K562 (cell line): ENCODE measurements around the gene SAMM50. TPM values are rescaled to one million over a fixed set of nuclear protein-coding genes. Genes with fewer than 3 reads are reported as not detected.
A peak's percentile ranks its signal among the peaks of the same experiment; 100 is the strongest.

Experiments
- BCL6 ChIP-seq: fragments of 250-450 bp; sonication (Bioruptor Pico); IDR thresholded peaks from 2 replicates; pipeline ENCODE4 v1.4.0; 2020
- CBX2 ChIP-seq: fragments of 200-600 bp; sonication (generic); IDR thresholded peaks from one replicate; pipeline ENCODE4 v1.6.1; 2012; ENCODE audit warnings: mild to moderate bottlenecking, low read length, inconsistent platforms; ENCODE audit not compliant: insufficient read depth, poor library complexity, severe bottlenecking
- ETV5 ChIP-seq: sonication (generic); formaldehyde crosslinking; IDR thresholded peaks from 2 replicates; pipeline ENCODE4 v1.4.0; 2020; ENCODE audit warnings: low read depth, mild to moderate bottlenecking, missing genetic modification reagents
- JUN ChIP-seq, 2 experiments: sonication (generic) in 1 of 2; formaldehyde crosslinking in 1 of 2; IDR thresholded peaks; 2 replicates each; pipeline versions ENCODE4 v1.6.1 to v1.8.0; 2012 to 2022; ENCODE audit warnings: borderline replicate concordance in 2 of 2, mild to moderate bottlenecking in 2 of 2, improper control_type of control experiment in 1 of 2, low read depth in 1 of 2, low read length in 1 of 2, missing genetic modification reagents in 1 of 2
- MYC ChIP-seq, 2 experiments: fragments of 250-450 bp in 1 of 2; sonication (Bioruptor Pico) in 1 of 2; IDR thresholded peaks; 2 replicates each; pipeline versions ENCODE4 v1.5.1 to v1.6.1; 2012 to 2021; ENCODE audit warnings: low read depth in 2 of 2, borderline replicate concordance in 1 of 2, improper control_type of control experiment in 1 of 2, low read length in 1 of 2, mild to moderate bottlenecking in 1 of 2, moderate library complexity in 1 of 2
- NCOA6 ChIP-seq: fragments of 450-650 bp; IDR thresholded peaks from 2 replicates; pipeline ENCODE4 v1.6.1; 2017; ENCODE audit warnings: mild to moderate bottlenecking
- NR2C2 ChIP-seq, 2 experiments: fragments of 200-800 bp in 1 of 2; sonication (Bioruptor generic) in 1 of 2; sonication (generic) in 1 of 2; formaldehyde crosslinking in 1 of 2; IDR thresholded peaks; 2 replicates each; pipeline versions ENCODE4 v1.6.1 to v1.8.0; 2016 to 2022; ENCODE audit warnings: mild to moderate bottlenecking in 1 of 2, missing compliant biosample characterization in 1 of 2, missing genetic modification characterization in 1 of 2, missing genetic modification reagents in 1 of 2
- SAP30 ChIP-seq: fragments of 200-600 bp; sonication (generic); IDR thresholded peaks from 2 replicates; pipeline ENCODE4 v1.6.1; 2012; ENCODE audit warnings: borderline replicate concordance, low read depth, mild to moderate bottlenecking, moderate library complexity, low read length, control low read depth, inconsistent platforms; ENCODE audit not compliant: insufficient read depth, poor library complexity, severe bottlenecking
- TAL1 ChIP-seq: fragments of 450-650 bp; IDR thresholded peaks from 2 replicates; pipeline ENCODE4 v1.6.1; 2016; ENCODE audit warnings: mild to moderate bottlenecking
- polyA plus RNA-seq, 8 experiments: library from polyadenylated mRNA; depleted of rRNA in 4 of 8; stranded (reverse) in 5 of 8; unstranded in 3 of 8; fragments of >200 nt; fragmentation: Nextera tagmentation in 2 of 8; fragmentation: Illumina TruSeq in 1 of 8; extraction: Ambion mirVana in 2 of 8; extraction: Trizol in 1 of 8; gene quantifications; 2 replicates each; pipeline versions ENCODE4 v1.2.1 to v1.2.3, GENCODE V29; 2011 to 2014; ENCODE audit warnings: inconsistent platforms in 1 of 8, missing spikeins in 1 of 8
- total RNA-seq, 7 experiments: library from RNA; depleted of rRNA in 6 of 7; stranded (reverse); fragments of >200 nt in 6 of 7; fragmentation: Illumina TruSeq in 2 of 7; extraction: Trizol in 2 of 7; gene quantifications; 2 replicates each; pipeline versions ENCODE4 v1.2.1 to v1.2.3, GENCODE V29; 2011 to 2021; ENCODE audit warnings: low replicate concordance in 1 of 7
- TF ChIP-seq, protein P1 (sequence below): IDR thresholded peaks from 3 replicates; pipeline ENCODE4 v1.6.1; 2011; ENCODE audit warnings: borderline replicate concordance, mild to moderate bottlenecking, moderate library complexity; ENCODE audit not compliant: insufficient read length; ENCODE audit errors: extremely low read depth
- TF ChIP-seq, protein P2 (sequence below): fragments of 200-800 bp; sonication (Bioruptor generic); IDR thresholded peaks from 2 replicates; pipeline ENCODE4 v1.6.1; 2016; ENCODE audit warnings: missing genetic modification characterization, missing compliant biosample characterization
- TF ChIP-seq, protein P3 (sequence below), 3 experiments: fragments of 200-800 bp in 1 of 3; sonication (Bioruptor generic) in 1 of 3; sonication (generic) in 1 of 3; formaldehyde crosslinking in 1 of 3; IDR thresholded peaks; 2 replicates each; pipeline versions ENCODE4 v1.6.1 to v1.8.0; 2016 to 2022; ENCODE audit warnings: mild to moderate bottlenecking in 2 of 3, missing compliant biosample characterization in 2 of 3, missing genetic modification characterization in 2 of 3, missing genetic modification reagents in 1 of 3

Gene SAMM50
- total and polyA plus RNA-seq, 9 of the 15 experiments (the other 6 are each of a cell fraction or from before 2014, with no cell fraction given) = 14.6 to 49.3 (median 38.1) TPM

DNA sequence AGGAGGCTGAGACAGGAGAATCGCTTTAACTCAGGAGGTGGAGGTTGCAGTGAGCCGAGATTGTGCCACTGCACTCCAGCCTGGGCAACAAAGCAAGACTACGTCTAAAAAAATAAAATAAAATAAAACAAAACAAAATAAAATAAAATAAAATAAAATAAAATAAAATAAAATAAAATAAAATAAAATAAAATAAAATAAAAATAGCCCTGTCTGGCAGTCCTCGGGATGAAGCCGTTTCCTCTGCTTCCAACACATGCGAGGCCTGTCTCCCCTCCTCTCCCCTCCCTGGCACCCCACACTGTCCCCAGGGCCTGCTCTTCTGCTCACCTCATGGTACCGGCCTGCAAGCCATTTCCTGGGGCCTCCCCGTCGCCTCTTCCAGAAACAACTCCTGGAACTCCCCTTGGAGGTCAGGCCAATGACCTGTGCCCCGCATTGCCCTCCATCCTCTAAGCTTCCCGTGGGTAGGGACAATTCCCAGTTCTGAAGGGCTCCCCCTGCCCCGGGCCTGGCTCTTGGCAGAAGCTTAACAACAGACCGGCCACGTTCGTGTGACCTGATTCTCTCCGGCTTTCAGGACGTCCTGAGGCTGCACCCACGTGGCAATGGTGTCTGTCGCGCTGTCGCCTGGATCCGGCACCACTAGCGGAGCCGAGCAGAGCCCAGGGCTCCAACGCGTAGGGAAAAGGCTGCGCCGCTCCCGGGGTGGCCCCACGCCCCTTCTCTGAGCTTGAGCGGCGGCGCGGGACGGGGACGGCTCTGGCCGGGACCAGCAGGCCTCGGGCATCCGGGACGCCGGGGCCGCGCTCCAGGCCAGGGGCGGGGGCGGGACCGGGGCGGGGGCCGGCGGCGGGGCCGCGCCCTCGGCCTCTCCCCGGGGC, 68.4 kb downstream of the SAMM50 start (continued):
- TF ChIP-seq, protein P1, sequence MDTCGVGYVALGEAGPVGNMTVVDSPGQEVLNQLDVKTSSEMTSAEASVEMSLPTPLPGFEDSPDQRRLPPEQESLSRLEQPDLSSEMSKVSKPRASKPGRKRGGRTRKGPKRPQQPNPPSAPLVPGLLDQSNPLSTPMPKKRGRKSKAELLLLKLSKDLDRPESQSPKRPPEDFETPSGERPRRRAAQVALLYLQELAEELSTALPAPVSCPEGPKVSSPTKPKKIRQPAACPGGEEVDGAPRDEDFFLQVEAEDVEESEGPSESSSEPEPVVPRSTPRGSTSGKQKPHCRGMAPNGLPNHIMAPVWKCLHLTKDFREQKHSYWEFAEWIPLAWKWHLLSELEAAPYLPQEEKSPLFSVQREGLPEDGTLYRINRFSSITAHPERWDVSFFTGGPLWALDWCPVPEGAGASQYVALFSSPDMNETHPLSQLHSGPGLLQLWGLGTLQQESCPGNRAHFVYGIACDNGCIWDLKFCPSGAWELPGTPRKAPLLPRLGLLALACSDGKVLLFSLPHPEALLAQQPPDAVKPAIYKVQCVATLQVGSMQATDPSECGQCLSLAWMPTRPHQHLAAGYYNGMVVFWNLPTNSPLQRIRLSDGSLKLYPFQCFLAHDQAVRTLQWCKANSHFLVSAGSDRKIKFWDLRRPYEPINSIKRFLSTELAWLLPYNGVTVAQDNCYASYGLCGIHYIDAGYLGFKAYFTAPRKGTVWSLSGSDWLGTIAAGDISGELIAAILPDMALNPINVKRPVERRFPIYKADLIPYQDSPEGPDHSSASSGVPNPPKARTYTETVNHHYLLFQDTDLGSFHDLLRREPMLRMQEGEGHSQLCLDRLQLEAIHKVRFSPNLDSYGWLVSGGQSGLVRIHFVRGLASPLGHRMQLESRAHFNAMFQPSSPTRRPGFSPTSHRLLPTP = no peak
- TF ChIP-seq ETV5 (CRISPR knock-in tag) (no peak), SAP30 (peak; percentile 74), MYC (IDR thresholded peaks at IDR 0.05; ENCODE audit: low read depth, low read length) (peak; percentile 84), MYC (CRISPR knock-in tag; IDR thresholded peaks at IDR 0.05; ENCODE audit: borderline replicate concordance, low read depth) (peak; percentile 81; the same call in 1 of the 2 replicates), JUN (IDR thresholded peaks at IDR 0.05; ENCODE audit: borderline replicate concordance, low read depth, low read length) (no peak), JUN (CRISPR knock-in tag; IDR thresholded peaks at IDR 0.05; ENCODE audit: borderline replicate concordance) (0 out of 2 replicates have a peak, but pooled peaks have one; percentile 26), NCOA6 (no peak), BCL6 (no peak), TAL1 (no peak), NR2C2 (CRISPR knock-in tag; IDR thresholded peaks at IDR 0.05) (no peak), NR2C2 (tag; IDR thresholded peaks at IDR 0.05) (0 out of 2 replicates have a peak, but pooled peaks have one; percentile 22), CBX2 (no peak)
- TF ChIP-seq, protein P2, sequence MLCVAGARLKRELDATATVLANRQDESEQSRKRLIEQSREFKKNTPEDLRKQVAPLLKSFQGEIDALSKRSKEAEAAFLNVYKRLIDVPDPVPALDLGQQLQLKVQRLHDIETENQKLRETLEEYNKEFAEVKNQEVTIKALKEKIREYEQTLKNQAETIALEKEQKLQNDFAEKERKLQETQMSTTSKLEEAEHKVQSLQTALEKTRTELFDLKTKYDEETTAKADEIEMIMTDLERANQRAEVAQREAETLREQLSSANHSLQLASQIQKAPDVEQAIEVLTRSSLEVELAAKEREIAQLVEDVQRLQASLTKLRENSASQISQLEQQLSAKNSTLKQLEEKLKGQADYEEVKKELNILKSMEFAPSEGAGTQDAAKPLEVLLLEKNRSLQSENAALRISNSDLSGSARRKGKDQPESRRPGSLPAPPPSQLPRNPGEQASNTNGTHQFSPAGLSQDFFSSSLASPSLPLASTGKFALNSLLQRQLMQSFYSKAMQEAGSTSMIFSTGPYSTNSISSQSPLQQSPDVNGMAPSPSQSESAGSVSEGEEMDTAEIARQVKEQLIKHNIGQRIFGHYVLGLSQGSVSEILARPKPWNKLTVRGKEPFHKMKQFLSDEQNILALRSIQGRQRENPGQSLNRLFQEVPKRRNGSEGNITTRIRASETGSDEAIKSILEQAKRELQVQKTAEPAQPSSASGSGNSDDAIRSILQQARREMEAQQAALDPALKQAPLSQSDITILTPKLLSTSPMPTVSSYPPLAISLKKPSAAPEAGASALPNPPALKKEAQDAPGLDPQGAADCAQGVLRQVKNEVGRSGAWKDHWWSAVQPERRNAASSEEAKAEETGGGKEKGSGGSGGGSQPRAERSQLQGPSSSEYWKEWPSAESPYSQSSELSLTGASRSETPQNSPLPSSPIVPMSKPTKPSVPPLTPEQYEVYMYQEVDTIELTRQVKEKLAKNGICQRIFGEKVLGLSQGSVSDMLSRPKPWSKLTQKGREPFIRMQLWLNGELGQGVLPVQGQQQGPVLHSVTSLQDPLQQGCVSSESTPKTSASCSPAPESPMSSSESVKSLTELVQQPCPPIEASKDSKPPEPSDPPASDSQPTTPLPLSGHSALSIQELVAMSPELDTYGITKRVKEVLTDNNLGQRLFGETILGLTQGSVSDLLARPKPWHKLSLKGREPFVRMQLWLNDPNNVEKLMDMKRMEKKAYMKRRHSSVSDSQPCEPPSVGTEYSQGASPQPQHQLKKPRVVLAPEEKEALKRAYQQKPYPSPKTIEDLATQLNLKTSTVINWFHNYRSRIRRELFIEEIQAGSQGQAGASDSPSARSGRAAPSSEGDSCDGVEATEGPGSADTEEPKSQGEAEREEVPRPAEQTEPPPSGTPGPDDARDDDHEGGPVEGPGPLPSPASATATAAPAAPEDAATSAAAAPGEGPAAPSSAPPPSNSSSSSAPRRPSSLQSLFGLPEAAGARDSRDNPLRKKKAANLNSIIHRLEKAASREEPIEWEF (CRISPR knock-in tag) = no peak
- TF ChIP-seq, protein P3, sequence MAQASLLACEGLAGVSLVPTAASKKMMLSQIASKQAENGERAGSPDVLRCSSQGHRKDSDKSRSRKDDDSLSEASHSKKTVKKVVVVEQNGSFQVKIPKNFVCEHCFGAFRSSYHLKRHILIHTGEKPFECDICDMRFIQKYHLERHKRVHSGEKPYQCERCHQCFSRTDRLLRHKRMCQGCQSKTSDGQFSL (CRISPR knock-in tag; IDR thresholded peaks at IDR 0.05) = no peak
- TF ChIP-seq, protein P3 (tag; IDR thresholded peaks at IDR 0.05) = no peak
